Lung (tissue), 12 donors: ENCODE data around the gene TRIM50. TPM values are rescaled to one million over a fixed set of nuclear protein-coding genes. Genes with fewer than 3 reads are reported as not detected.
A peak's percentile ranks its signal among the peaks of the same experiment; 100 is the strongest.
"Not testable (repeated sequence)": the region's sequence is repeated elsewhere in the genome, so short reads cannot be mapped to it uniquely, and the experiment has no call there.

Source experiments
- ATAC-seq: fragments of 200-7000 bp; cut with Tn5 transposase; one replicate; pipeline ENCODE4 v1.9.1; 2020; ENCODE audit warnings: moderate number of reproducible peaks; ENCODE audit not compliant: insufficient read depth, low FRiP score
- DNase-seq, 3 donors: peaks; one replicate each; pipeline ENCODE4 v3.0.0-alpha.2; 2013 to 2017
- H3K27ac ChIP-seq, 2 donors: one replicate each; pipeline ENCODE4 v1.5.1; 2013; ENCODE audit warnings: mild to moderate bottlenecking in 2 of 2, moderate library complexity in 2 of 2, control low read depth in 1 of 2, inconsistent platforms in 1 of 2, low read depth in 1 of 2, low read length in 1 of 2
- H3K27me3 ChIP-seq, 3 donors: one replicate each; pipeline ENCODE4 v1.5.1; 2013; ENCODE audit warnings: low read length in 2 of 3; ENCODE audit not compliant: control insufficient read depth in 3 of 3, insufficient read depth in 3 of 3
- H3K36me3 ChIP-seq, 4 donors: one replicate each; pipeline ENCODE4 v1.5.1; 2013; ENCODE audit warnings: low read length in 4 of 4, mild to moderate bottlenecking in 1 of 4, moderate library complexity in 1 of 4; ENCODE audit not compliant: control insufficient read depth in 4 of 4, insufficient read depth in 4 of 4
- H3K4me1 ChIP-seq, 5 donors: one replicate each; pipeline ENCODE4 v1.5.1; 2013; ENCODE audit warnings: low read length in 5 of 5, mild to moderate bottlenecking in 2 of 5, moderate library complexity in 1 of 5; ENCODE audit not compliant: control insufficient read depth in 5 of 5, insufficient read depth in 5 of 5
- H3K4me3 ChIP-seq: one replicate; pipeline ENCODE4 v1.5.1; 2013; ENCODE audit warnings: mild to moderate bottlenecking, control low read depth, moderate library complexity
- H3K9ac ChIP-seq, 2 donors: one replicate each; pipeline ENCODE4 v1.5.1; 2013; ENCODE audit warnings: low read length in 2 of 2, control low read depth in 1 of 2; ENCODE audit not compliant: insufficient read depth in 1 of 2
- H3K9me3 ChIP-seq, 4 donors: one replicate each; pipeline ENCODE4 v1.5.1; 2013; ENCODE audit warnings: low read length in 3 of 4, mild to moderate bottlenecking in 1 of 4, moderate library complexity in 1 of 4; ENCODE audit not compliant: control insufficient read depth in 4 of 4, insufficient read depth in 3 of 4
- CTCF ChIP-seq: IDR thresholded peaks from 2 replicates; pipeline ENCODE4 v1.5.1; 2012; ENCODE audit warnings: mild to moderate bottlenecking; ENCODE audit errors: control extremely low read depth, extremely low read depth
- whole genome bisulfite sequencing, 2 donors: extraction: QIAGEN DNeasy Blood & Tissue Kit; methylation state at CpG; one replicate each; pipeline ENCODE4 v1.1.7; 2013; 5-methylcytosine and 5-hydroxymethylcytosine counted together
- polyA plus RNA-seq, 2 donors: library from polyadenylated mRNA; stranded (reverse); fragments of 200-250 nt; gene quantifications; one replicate each; pipeline ENCODE4 v1.2.1, GENCODE V29; 2013
- total RNA-seq, 2 donors: library from RNA; depleted of rRNA in 1 of 2; stranded (reverse); fragments of >200 nt in 1 of 2; gene quantifications; one replicate each; pipeline ENCODE4 v1.2.1, GENCODE V29; 2014 to 2021
- donor health status: control.
- donor health status: control.
- donor health status: Bipolar disorder and iron deficiency.
- donor health status: healthy.
- donor health status: DM: yes; HTN: yes; CAD: no.

The TRIM50 gene
- total and polyA plus RNA-seq, 4 donors, result 0.02 to 0.34 (median 0.08) TPM; not detected in 1

GRCh38 chr7:73308665-73309214 is 19.1 kb downstream of the TRIM50 start, which contains the start of gene NSUN5:
Gene NSUN5 (minus strand): TSS chr7:73308826. CDS start chr7:73308790, 36 bp downstream.
- peaks cover 0 to 10% (median 0%) of the 10 kb centered on the region in 5 donors for H3K4me1 ChIP-seq
- H3K27ac ChIP-seq, result peak within 1 kb of the TSS; percentile 17 to 51
- H3K27me3 ChIP-seq, result no peaks in the 10 kb centered on the region
- ATAC-seq (peak; percentile 94), DNase-seq (peak; percentile 72 to 87 (median 86))
- H3K36me3 ChIP-seq, result peaks cover 0 to 10% (median 2%) of the 10 kb centered on the region in 4 donors
- 12 to 13% methylated on average over 40 of the region's 40 CpGs for WGBS, 2 donors
- H3K9me3 ChIP-seq, result peaks cover 0 to 4% (median 0%) of the 10 kb centered on the region in 4 donors
- no peak for TF ChIP-seq CTCF
- H3K4me3 ChIP-seq, result peak within 1 kb of the TSS; percentile 81
- peak within 1 kb of the TSS in 1 of 2 donors; percentile 11 for H3K9ac ChIP-seq

- Histone ChIP-seq H3K4me1 (peaks cover 0 to 10% (median 0%) of the 10 kb centered on the region in 5 donors), H3K27ac (peak overlapping the region in 1 of 2 donors; percentile 51), H3K4me3 (peak overlapping the region; percentile 81), H3K9me3 (peaks cover 0 to 6% (median 0%) of the 10 kb centered on the region in 4 donors), H3K9ac (peak overlapping the region in 1 of 2 donors; percentile 11), H3K27me3 (no peaks in the 10 kb centered on the region), H3K36me3 (peaks cover 0 to 16% (median 2%) of the 10 kb centered on the region in 4 donors)
- ATAC-seq, result peak; percentile 35
- 14 to 15% methylated on average over 42 to 43 of the region's 43 CpGs for WGBS, 2 donors
- TF ChIP-seq CTCF, result no peak
- no peak for DNase-seq
These were observed 19.7 kb downstream of the TRIM50 start for GRCh38 chr7:73308074-73308664.

- peaks cover 0 to 18% (median 2%) of the 10 kb centered on the region in 4 donors for H3K36me3 ChIP-seq
- DNase-seq, result no peak
- TF ChIP-seq CTCF, result no peak
- no peaks in the 10 kb centered on the region for H3K27me3 ChIP-seq
- H3K9me3 ChIP-seq, result peaks cover 0 to 6% (median 0%) of the 10 kb centered on the region in 4 donors
- H3K4me3 ChIP-seq, result no peak overlapping the region
- no peak overlapping the region for H3K9ac ChIP-seq
- ATAC-seq, result no peak
- H3K4me1 ChIP-seq, result peaks cover 0 to 10% (median 0%) of the 10 kb centered on the region in 5 donors
- no peak overlapping the region for H3K27ac ChIP-seq
- WGBS, 2 donors, result 97% methylated on average over 13 of the region's 13 CpGs
These were observed 20.4 kb downstream of the TRIM50 start for GRCh38 chr7:73307436-73307835.

GRCh38 chr7:73304612-73305387 is 23.1 kb downstream of the TRIM50 start:
- ATAC-seq, H3K27me3 ChIP-seq, H3K4me1 ChIP-seq, H3K9ac ChIP-seq, H3K4me3 ChIP-seq, DNase-seq, H3K9me3 ChIP-seq, H3K27ac ChIP-seq: not testable (repeated sequence)
- H3K36me3 ChIP-seq, result peaks cover 0 to 18% (median 2%) of the 10 kb centered on the region in 4 donors
- WGBS, 2 donors, result 47 to 83% methylated on average over 11 of the region's 15 CpGs
